BLaER1 treated with 17β-estradiol and CSF1 and Interleukin-3, amounts not matched to agents 10 nM and 100 nM (cell line): ENCODE data around the gene SRRM5.

Experiments
- H3K27ac ChIP-seq, 11 experiments: shearing (Covaris generic); formaldehyde crosslinking; 2 replicates each; pipeline ENCODE4 v1.8.1; 2022
- H3K27me3 ChIP-seq, 11 experiments: shearing (Covaris generic); formaldehyde crosslinking; 2 replicates each; pipeline ENCODE4 v1.8.1; 2022
- H3K36me3 ChIP-seq, 11 experiments: shearing (Covaris generic); formaldehyde crosslinking; 2 replicates each; pipeline ENCODE4 v1.8.1; 2022
- H3K4me1 ChIP-seq, 10 experiments: shearing (Covaris generic); formaldehyde crosslinking; 2 replicates each; pipeline ENCODE4 v1.8.1; 2022
- H3K4me2 ChIP-seq, 11 experiments: shearing (Covaris generic); formaldehyde crosslinking; 2 replicates each; pipeline ENCODE4 v1.8.1; 2022
- H3K4me3 ChIP-seq, 10 experiments: shearing (Covaris generic); formaldehyde crosslinking; 2 replicates each; pipeline ENCODE4 v1.8.1; 2022
- H3K9ac ChIP-seq, 11 experiments: shearing (Covaris generic); formaldehyde crosslinking; 2 replicates each; pipeline ENCODE4 v1.8.1; 2022
- H3K9me3 ChIP-seq, 11 experiments: shearing (Covaris generic); formaldehyde crosslinking; replicated peaks in 1 of 11; 2 replicates each; pipeline ENCODE4 v1.8.1; 2022
- H4K20me1 ChIP-seq, 11 experiments: shearing (Covaris generic); formaldehyde crosslinking; 2 replicates each; pipeline ENCODE4 v1.8.1; 2022
- Cebpa-rat ChIP-seq, 11 experiments: shearing (Covaris generic); IDR thresholded peaks; 2 replicates each; pipeline ENCODE4 v1.8.1; 2022

Gene SRRM5

GRCh38 chr19:43658494-43658893, 46.6 kb downstream of the SRRM5 start:
- H4K20me1 ChIP-seq: peaks cover 34 to 100% (median 98%) of the 10 kb centered on the region in 11 experiments
- no peak overlapping the region for H3K4me2 ChIP-seq
- TF ChIP-seq Cebpa-rat (IDR thresholded peaks at IDR 0.05): no peak
- H3K9me3 ChIP-seq: peaks cover 0 to 10% (median 0%) of the 10 kb centered on the region in 11 experiments; a peak in 7 of 22 replicates
- no peaks in the 10 kb centered on the region for H3K27me3 ChIP-seq
- peaks cover 9 to 15% (median 11%) of the 10 kb centered on the region in 10 experiments for H3K4me1 ChIP-seq
- no peak overlapping the region for H3K4me3 ChIP-seq
- peaks cover 99 to 100% (median 100%) of the 10 kb centered on the region in 11 experiments for H3K36me3 ChIP-seq
- H3K27ac ChIP-seq: no peak overlapping the region
- no peak overlapping the region for H3K9ac ChIP-seq

GRCh38 chr19:43660301-43660970, 48.5 kb downstream of the SRRM5 start:
- peaks cover 93 to 98% (median 97%) of the 10 kb centered on the region in 11 experiments for H3K36me3 ChIP-seq
- H3K9ac ChIP-seq: no peak overlapping the region
- H3K4me2 ChIP-seq: no peak overlapping the region
- peaks cover 39 to 100% (median 98%) of the 10 kb centered on the region in 11 experiments for H4K20me1 ChIP-seq
- H3K27ac ChIP-seq: no peak overlapping the region
- H3K9me3 ChIP-seq: peaks cover 0 to 10% (median 0%) of the 10 kb centered on the region in 11 experiments; a peak in 7 of 22 replicates
- H3K4me1 ChIP-seq: peaks cover 29 to 35% (median 30%) of the 10 kb centered on the region in 10 experiments
- no peak overlapping the region for H3K4me3 ChIP-seq
- no peak for TF ChIP-seq Cebpa-rat (IDR thresholded peaks at IDR 0.05)
- no peaks in the 10 kb centered on the region for H3K27me3 ChIP-seq

GRCh38 chr19:43660971-43661360, 49.1 kb downstream of the SRRM5 start:
- peaks cover 39 to 100% (median 98%) of the 10 kb centered on the region in 11 experiments for H4K20me1 ChIP-seq

GRCh38 chr19:43662487-43662886, 50.6 kb downstream of the SRRM5 start:
- Histone ChIP-seq H3K4me1 (peaks cover 38 to 54% (median 49%) of the 10 kb centered on the region in 10 experiments), H3K27ac (peak overlapping the region in 7 of 11 experiments; percentile 5 to 89 (median 79); a peak in 6 of 22 replicates), H4K20me1 (peaks cover 33 to 100% (median 94%) of the 10 kb centered on the region in 11 experiments), H3K4me3 (no peak overlapping the region), H3K4me2 (peak overlapping the region in 7 of 11 experiments; percentile 84 to 98 (median 92); a peak in 8 of 22 replicates), H3K36me3 (peaks cover 91 to 98% (median 95%) of the 10 kb centered on the region in 11 experiments), H3K9ac (no peak overlapping the region), H3K27me3 (no peaks in the 10 kb centered on the region), H3K9me3 (peaks cover 0 to 10% (median 0%) of the 10 kb centered on the region in 11 experiments; a peak in 7 of 22 replicates)
- no peak for TF ChIP-seq Cebpa-rat (IDR thresholded peaks at IDR 0.05)

More at GRCh38 chr19:43660971-43661360, 49.1 kb downstream of the SRRM5 start:
- Histone ChIP-seq H3K9ac (no peak overlapping the region), H3K9me3 (peaks cover 0 to 10% (median 0%) of the 10 kb centered on the region in 11 experiments; a peak in 7 of 22 replicates), H3K27me3 (no peaks in the 10 kb centered on the region), H3K4me1 (peaks cover 29 to 40% (median 35%) of the 10 kb centered on the region in 10 experiments), H3K27ac (no peak overlapping the region), H3K4me2 (no peak overlapping the region), H3K4me3 (no peak overlapping the region), H3K36me3 (peaks cover 93 to 98% (median 97%) of the 10 kb centered on the region in 11 experiments)
- no peak for TF ChIP-seq Cebpa-rat (IDR thresholded peaks at IDR 0.05)

GRCh38 chr19:43664018-43664417, 52.1 kb downstream of the SRRM5 start:
- TF ChIP-seq Cebpa-rat (IDR thresholded peaks at IDR 0.05): no peak
- Histone ChIP-seq H3K4me2 (peak overlapping the region; percentile 84 to 98 (median 88)), H4K20me1 (peaks cover 36 to 92% (median 86%) of the 10 kb centered on the region in 11 experiments), H3K4me3 (peak overlapping the region; percentile 19 to 53 (median 42); a peak in 17 of 20 replicates), H3K4me1 (peaks cover 44 to 59% (median 55%) of the 10 kb centered on the region in 10 experiments), H3K9me3 (peaks cover 0 to 10% (median 0%) of the 10 kb centered on the region in 11 experiments; a peak in 4 of 22 replicates), H3K36me3 (peaks cover 79 to 88% (median 83%) of the 10 kb centered on the region in 11 experiments), H3K9ac (peak overlapping the region in 10 of 11 experiments; percentile 52 to 73 (median 64); a peak in 20 of 22 replicates), H3K27ac (peak overlapping the region; percentile 12 to 89 (median 81); a peak in 21 of 22 replicates), H3K27me3 (no peaks in the 10 kb centered on the region)
